ENCODE results near the gene KCNG4. TPM values are rescaled to one million over a fixed set of nuclear protein-coding genes. Genes with fewer than 3 reads are reported as not detected.

The KCNG4 gene
- total RNA-seq, 1 experiment from 2014 or later: not detected

DNA sequence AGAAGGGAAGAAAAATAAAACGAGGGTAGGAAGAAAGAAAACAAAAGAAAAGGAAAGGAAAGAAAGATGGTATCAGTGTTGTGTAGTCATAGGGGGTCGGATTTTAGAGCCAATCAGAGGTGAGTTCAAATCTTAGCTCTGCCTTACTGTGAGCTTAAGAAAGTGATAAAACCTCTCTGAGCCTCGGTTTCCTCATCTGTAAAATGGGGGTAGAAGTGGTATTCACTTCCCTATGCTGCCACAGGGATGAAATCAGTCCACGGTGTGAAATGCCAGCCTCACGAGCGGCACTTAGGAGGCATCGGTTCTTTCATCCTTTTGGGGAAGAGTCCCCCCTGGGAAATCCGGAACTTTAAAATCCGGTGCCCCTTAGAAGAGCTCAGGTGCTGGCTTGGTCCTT lies 6.1 kb downstream of the KCNG4 start:
- H3K4me3 Mint-ChIP-seq: no peak overlapping the region
- Histone ChIP-seq H3K79me1 (ENCODE audit: insufficient read depth, low read depth, low read length, poor library complexity, severe bottlenecking) (no peaks in the 10 kb centered on the region), H3K27me3 (ENCODE audit: insufficient read depth, low read length) (no peaks in the 10 kb centered on the region), H3K4me1 (ENCODE audit: insufficient read depth, low read length) (no peaks in the 10 kb centered on the region), H3K27ac (ENCODE audit: insufficient read length, low read depth, low read length) (no peak overlapping the region), H3K23ac (ENCODE audit: insufficient read length, low read depth, low read length) (no peak overlapping the region), H3K23me2 (ENCODE audit: insufficient read length, low read depth, low read length, poor library complexity, severe bottlenecking) (no peaks in the 10 kb centered on the region), H3K56ac (ENCODE audit: insufficient read length, low read depth, low read length) (no peak overlapping the region), H2BK20ac (ENCODE audit: low read depth, low read length, poor library complexity, severe bottlenecking) (no peak overlapping the region), H2BK15ac (ENCODE audit: low read depth, low read length) (no peak overlapping the region), H2BK12ac (ENCODE audit: insufficient read length, low read depth, low read length) (no peak overlapping the region), H3K14ac (ENCODE audit: insufficient read depth, low read length) (no peak overlapping the region), H4K91ac (ENCODE audit: insufficient read length, low read depth, low read length) (no peak overlapping the region), H3K9me3 (ENCODE audit: control insufficient read depth, low read depth, low read length) (no peaks in the 10 kb centered on the region), H3K79me2 (ENCODE audit: insufficient read depth, low read length) (no peaks in the 10 kb centered on the region), H3K9ac (ENCODE audit: extremely low read depth, insufficient read length, low read length) (no peak overlapping the region), H4K20me1 (ENCODE audit: control insufficient read depth, insufficient read depth, insufficient read length) (no peaks in the 10 kb centered on the region), H4K5ac (ENCODE audit: insufficient read length, low read depth, low read length) (no peak overlapping the region), H2AFZ (ENCODE audit: low read length) (no peak overlapping the region), H2BK5ac (ENCODE audit: insufficient read length, low read length) (no peak overlapping the region), H4K8ac (replicated peaks; ENCODE audit: insufficient read length, low read depth, low read length) (no peak overlapping the region), H3K4ac (ENCODE audit: low read depth, low read length) (no peak overlapping the region), H3T11ph (ENCODE audit: low read length) (no peak overlapping the region), H3K18ac (ENCODE audit: insufficient read length, low read depth, low read length) (no peak overlapping the region), H3K4me2 (ENCODE audit: insufficient read depth, insufficient read length, low read length) (no peak overlapping the region), H2BK120ac (ENCODE audit: low read depth, low read length, poor library complexity, severe bottlenecking) (no peak overlapping the region), H2AK5ac (ENCODE audit: insufficient read length, low read length) (no peak overlapping the region)
- H3K27me3 Mint-ChIP-seq (ENCODE audit: low read depth): peaks cover 8% of the 10 kb centered on the region
- H3K27ac Mint-ChIP-seq: no peak overlapping the region
- no peaks in the 10 kb centered on the region for H3K9me3 Mint-ChIP-seq
- TF ChIP-seq, protein P1, sequence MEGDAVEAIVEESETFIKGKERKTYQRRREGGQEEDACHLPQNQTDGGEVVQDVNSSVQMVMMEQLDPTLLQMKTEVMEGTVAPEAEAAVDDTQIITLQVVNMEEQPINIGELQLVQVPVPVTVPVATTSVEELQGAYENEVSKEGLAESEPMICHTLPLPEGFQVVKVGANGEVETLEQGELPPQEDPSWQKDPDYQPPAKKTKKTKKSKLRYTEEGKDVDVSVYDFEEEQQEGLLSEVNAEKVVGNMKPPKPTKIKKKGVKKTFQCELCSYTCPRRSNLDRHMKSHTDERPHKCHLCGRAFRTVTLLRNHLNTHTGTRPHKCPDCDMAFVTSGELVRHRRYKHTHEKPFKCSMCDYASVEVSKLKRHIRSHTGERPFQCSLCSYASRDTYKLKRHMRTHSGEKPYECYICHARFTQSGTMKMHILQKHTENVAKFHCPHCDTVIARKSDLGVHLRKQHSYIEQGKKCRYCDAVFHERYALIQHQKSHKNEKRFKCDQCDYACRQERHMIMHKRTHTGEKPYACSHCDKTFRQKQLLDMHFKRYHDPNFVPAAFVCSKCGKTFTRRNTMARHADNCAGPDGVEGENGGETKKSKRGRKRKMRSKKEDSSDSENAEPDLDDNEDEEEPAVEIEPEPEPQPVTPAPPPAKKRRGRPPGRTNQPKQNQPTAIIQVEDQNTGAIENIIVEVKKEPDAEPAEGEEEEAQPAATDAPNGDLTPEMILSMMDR (conservative IDR thresholded peaks at IDR 0.05): no peak
- H3K36me3 Mint-ChIP-seq (ENCODE audit: insufficient read depth in 1 of 3, low read depth in 3 of 3): no peaks in the 10 kb centered on the region
- WGBS (ENCODE audit: extremely low coverage, insufficient read length, low lambda C conversion rate): no CpG with 5 or more reads among the region's 9 CpGs
- no peak for DNase-seq
- H3K4me1 Mint-ChIP-seq: peaks cover 2 to 11% of the 10 kb centered on the region in 2 experiments; a peak in 1 of 4 replicates
